ENCODE measurements around the gene SP3.
A peak's percentile ranks its signal among the peaks of the same experiment; 100 is the strongest.

SP3 gene

GRCh38 chr2:173972165-173972564 lies 7.0 kb upstream of the SP3 start:
- Histone ChIP-seq H3K27ac (no peak overlapping the region), H3K27me3 (replicated peaks) (no peaks in the 10 kb centered on the region), H3K4me3 (ENCODE audit: low read depth, low read length) (no peak overlapping the region), H3K36me3 (replicated peaks) (no peaks in the 10 kb centered on the region)
- DNase-seq: no peak
- in situ Hi-C loops (cut with HindIII; ENCODE audit: low pct_ligation_motif_present, low sequenced_read_pairs): no loop called here
- no peak for TF ChIP-seq CTCF (IDR thresholded peaks at IDR 0.05; ENCODE audit: low read depth, low read length, missing control alignments)

- Histone ChIP-seq H3K27me3 (replicated peaks) (no peaks in the 10 kb centered on the region), H3K4me3 (ENCODE audit: low read depth, low read length) (no peak overlapping the region), H3K36me3 (replicated peaks) (no peaks in the 10 kb centered on the region), H3K27ac (no peak overlapping the region)
- in situ Hi-C loops (cut with HindIII; ENCODE audit: low pct_ligation_motif_present, low sequenced_read_pairs): no loop called here
- DNase-seq: no peak
- no peak for TF ChIP-seq CTCF (IDR thresholded peaks at IDR 0.05; ENCODE audit: low read depth, low read length, missing control alignments)
These were observed 5.3 kb upstream of the SP3 start for GRCh38 chr2:173970516-173970924.

- H3K36me3 ChIP-seq (replicated peaks): no peaks in the 10 kb centered on the region
- no peaks in the 10 kb centered on the region for H3K27me3 ChIP-seq (replicated peaks)
- H3K27ac ChIP-seq: no peak overlapping the region
- no peak overlapping the region for H3K4me3 ChIP-seq (ENCODE audit: low read depth, low read length)
- in situ Hi-C loops (cut with HindIII; ENCODE audit: low pct_ligation_motif_present, low sequenced_read_pairs): no loop called here
- TF ChIP-seq CTCF (IDR thresholded peaks at IDR 0.05; ENCODE audit: low read depth, low read length, missing control alignments): no peak
- DNase-seq: no peak
These were observed 4.7 kb upstream of the SP3 start for GRCh38 chr2:173969886-173970285.

- H3K27ac ChIP-seq: no peak overlapping the region
- in situ Hi-C loops (cut with HindIII; ENCODE audit: low pct_ligation_motif_present, low sequenced_read_pairs): no loop called here
- H3K36me3 ChIP-seq (replicated peaks): no peaks in the 10 kb centered on the region
- no peak for DNase-seq
- no peak overlapping the region for H3K4me3 ChIP-seq (ENCODE audit: low read depth, low read length)
- no peaks in the 10 kb centered on the region for H3K27me3 ChIP-seq (replicated peaks)
- no peak for TF ChIP-seq CTCF (IDR thresholded peaks at IDR 0.05; ENCODE audit: low read depth, low read length, missing control alignments)
These were observed 3.4 kb upstream of the SP3 start for GRCh38 chr2:173968551-173968950.

- in situ Hi-C loops (cut with HindIII; ENCODE audit: low pct_ligation_motif_present, low sequenced_read_pairs): no loop called here
- Histone ChIP-seq H3K36me3 (replicated peaks) (no peaks in the 10 kb centered on the region), H3K4me3 (ENCODE audit: low read depth, low read length) (peak overlapping the region; percentile 84), H3K27me3 (replicated peaks) (no peaks in the 10 kb centered on the region), H3K27ac (peak overlapping the region; percentile 95)
- TF ChIP-seq CTCF (IDR thresholded peaks at IDR 0.05; ENCODE audit: low read depth, low read length, missing control alignments): no peak
- no peak for DNase-seq
These were observed 1.3 kb upstream of the SP3 start for GRCh38 chr2:173966274-173967098.
